ENCODE results near the gene KIF26B. TPM values are rescaled to one million over a fixed set of nuclear protein-coding genes. Genes with fewer than 3 reads are reported as not detected.
"Not testable (repeated sequence)": the region's sequence is repeated elsewhere in the genome, so short reads cannot be mapped to it uniquely, and the experiment has no call there.

KIF26B gene
- total RNA-seq, 1 donor from 2014 or later = 1.0 TPM

DNA sequence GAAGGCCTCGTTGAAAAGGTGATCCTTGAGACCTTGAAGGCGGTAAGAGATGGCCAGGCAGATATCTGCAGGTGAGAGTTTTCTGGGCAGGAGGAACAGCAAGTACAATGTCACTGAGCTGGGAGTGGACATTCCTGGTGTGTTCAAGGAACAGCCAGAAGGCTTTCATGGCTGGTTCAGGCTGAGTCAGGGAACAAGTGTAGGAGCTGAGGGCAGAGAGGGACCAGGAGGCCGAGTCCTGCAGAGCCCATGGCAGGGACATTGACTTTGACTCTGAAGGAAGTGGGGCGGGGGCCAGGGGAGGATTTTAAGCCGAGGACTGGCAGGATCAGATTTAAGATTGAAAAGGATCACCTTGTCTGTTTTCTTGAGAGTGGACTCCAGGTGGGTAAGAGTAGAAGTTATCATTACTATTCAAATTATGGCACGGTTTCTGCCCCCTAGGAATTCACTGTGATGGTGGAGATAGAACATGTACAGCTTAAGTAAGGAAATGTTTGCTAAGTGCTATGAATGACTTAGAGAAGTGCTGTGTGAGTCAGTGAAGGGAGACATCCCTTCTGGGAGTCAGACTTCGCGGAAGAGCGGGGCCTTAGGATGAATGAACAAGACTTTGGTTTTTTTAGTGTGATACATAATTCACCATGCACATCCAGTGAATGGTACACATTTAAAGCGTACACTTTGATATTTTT, 202.3 kb downstream of the KIF26B start:
- no peak for DNase-seq

- not testable (repeated sequence) for DNase-seq
These were observed 204.4 kb downstream of the KIF26B start for GRCh38 chr1:245359101-245359680.

DNA sequence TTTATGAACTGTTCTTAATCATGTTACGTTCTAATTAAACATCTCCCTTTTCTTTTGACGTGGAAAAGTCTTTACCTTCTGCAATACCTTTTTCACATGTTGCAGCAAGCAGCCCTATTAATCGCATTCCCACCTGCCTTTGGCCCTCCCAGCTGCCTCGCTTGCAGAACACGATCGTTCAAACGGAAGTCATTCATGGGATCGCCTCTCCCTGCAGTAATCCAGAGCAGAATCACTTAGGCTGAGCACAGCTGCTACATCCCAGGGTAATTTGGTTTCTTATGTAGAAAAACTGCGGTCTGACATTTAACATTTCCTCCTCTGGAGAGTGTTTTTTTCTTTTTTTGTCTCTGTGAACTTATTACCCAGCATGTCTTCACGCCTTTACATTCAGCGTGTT, 206.3 kb downstream of the KIF26B start:
- DNase-seq = no peak

- DNase-seq = no peak
These were observed 207.2 kb downstream of the KIF26B start for GRCh38 chr1:245361951-245362350.

DNA sequence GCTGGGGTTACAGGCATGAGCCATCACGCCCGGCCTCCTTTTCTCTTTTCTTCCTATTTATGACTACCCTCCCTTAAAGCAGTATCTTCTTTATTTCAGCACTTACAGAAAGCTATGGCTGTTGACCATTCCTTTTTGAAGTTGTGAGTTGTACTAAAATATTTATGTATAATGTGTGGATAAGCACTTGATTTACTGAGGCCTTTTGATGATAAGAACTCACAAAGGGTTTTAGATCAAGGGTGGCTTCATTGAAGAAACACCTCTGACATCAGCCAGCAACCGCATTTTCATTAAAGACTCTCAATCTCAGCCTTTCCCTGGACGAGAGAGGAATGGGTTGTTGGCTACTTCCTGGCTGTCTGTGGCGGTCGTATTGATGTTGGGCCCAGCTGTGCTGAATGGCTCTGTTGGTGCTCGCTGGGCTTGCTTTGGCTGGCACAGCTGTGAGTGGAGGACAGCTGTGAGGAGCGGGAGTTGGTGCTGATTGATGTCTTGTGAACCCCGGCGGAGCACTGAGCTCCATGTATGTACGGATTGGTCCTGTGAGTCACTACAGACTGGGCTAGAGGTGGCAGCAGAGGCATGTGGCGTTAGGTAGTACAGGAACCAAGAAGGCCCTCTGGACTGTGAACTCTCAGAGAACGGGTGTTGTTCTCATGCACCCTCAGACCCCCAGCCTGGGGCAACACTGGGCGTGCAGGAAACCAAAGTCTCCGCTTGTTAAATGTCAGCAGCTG, 208.8 kb downstream of the KIF26B start:
- DNase-seq = no peak

DNA sequence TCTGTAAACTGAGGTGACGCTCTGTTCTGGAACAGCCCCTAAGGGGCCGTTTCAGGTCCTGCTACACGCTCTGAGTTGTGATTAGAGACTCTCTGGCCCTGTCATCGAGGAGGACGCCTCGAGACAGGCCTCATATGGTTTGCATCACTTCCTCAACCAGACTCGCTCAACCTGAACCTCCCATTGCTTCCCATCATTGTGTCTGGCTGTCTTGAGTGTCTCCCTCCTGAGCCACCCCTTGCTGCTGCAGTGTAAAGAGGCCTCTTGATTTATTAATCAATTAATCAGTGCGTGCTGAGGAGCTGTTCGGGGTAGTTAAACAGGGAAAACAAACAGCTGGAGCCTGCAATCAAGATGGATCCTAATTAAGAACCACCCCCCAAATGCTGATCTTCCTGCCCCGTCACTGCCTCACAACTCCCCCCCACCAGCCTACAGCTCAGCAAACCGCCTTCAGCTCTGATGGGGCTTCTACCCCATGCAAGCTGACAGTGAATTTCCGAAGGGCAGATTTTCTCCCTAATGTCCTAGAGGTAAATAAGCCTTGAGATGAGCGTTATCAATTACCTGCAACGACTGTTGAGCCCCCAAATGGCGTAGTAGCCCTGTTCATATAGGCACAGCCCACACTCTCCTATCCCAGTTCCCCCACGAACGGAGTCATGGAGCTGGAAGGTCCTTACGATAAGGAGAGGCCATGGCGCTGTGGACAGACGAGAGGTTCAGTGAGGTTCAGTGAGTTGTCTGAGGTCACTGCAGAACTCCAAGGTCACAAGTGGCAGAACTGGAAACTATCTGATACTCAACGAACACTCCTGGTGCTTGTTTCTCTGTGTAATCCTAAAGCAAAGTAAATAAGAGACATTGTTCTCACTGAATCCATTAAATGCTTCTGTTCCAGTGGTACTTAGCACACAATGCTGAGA, 210.6 kb downstream of the KIF26B start:
- DNase-seq = no peak

DNA sequence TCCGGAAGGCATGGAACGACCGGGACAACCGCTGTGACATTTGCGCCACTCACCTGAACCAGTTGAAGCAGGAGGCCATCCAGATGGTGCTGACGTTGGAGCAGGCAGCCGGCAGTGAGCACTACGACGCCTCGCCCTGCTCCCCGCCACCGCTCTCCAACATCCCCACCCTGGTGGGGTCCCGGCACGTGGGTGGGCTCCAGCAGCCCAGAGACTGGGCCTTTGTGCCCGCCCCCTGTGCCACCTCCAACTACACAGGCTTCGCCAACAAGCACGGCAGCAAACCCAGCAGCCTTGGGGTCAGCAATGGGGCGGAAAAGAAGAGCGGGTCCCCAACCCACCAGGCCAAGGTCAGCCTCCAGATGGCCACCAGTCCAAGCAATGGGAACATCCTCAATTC, 212.1 kb downstream of the KIF26B start:
- DNase-seq = no peak

- DNase-seq = no peak
These were observed 215.5 kb downstream of the KIF26B start for GRCh38 chr1:245370175-245370825.

DNA sequence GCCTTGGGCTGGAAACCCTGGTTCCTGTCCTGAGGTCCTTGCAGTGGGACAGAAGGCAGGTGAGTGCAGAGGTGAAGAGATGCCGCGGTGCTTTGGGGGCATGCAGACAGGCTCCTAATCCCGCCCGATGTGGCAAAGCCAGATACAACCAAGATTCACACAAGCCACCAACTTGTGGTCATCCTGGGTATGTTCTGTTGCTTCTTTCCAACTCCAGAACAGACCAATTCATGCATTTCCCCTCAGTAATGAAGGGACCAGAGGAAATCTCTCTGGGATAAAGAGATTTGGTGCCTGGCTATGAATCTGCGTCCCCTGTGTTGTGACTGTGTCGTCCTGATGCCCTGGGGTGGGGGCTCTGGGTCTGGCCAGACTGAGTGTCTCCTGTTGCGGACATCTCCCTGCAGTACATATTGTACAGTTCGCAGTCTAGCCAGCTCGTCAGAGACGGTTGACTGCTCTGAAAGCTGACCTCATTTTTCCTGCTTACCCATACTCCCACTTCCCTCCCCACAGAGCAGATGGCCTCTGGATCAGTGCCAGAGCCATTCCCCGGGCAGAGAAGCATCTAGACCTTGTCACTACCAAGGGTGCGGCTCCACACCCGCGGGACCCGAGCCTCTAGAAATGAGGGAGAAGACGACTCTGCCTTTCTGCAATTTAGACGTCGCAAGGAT, 216.3 kb downstream of the KIF26B start:
- DNase-seq = no peak

DNA sequence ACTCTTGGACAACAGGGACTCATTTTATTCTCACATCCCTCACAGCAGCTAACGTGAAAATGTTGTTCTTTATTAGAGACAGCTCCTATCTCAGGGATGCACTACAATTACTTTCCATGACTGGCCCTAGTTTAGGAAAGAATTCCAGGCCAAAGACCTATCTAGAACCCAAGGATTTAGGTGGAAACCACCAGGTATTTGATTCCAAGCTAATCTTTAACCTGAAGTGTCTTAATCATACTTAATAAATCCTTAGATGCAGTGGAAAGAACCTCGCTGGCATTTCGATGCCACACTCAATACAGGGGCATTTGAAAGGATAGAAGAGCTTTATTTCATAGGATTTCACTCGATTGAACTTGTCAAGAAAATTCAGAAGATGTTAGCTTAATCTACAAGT, 218.3 kb downstream of the KIF26B start:
- DNase-seq = no peak

GRCh38 chr1:245375789-245376460, 221.1 kb downstream of the KIF26B start:
- no peak for DNase-seq

DNA sequence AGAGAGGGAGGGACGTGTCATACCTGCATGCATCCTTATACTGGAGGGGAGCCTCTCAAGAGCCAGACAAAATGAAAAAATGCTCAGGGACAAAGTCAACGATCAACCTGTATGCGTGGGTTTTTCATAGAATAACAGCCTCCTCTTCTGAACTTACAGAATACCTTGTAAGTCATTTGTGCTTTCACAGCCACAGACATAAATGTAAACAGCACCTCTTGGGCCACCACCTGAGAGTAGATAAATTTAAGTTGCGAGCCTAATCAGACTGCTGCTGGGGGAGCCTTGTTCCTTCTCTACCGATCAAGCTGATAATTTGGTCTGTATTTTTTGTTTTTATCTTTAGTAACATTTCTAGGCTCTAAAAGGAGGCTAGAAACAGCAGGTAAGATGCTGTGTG, 223.1 kb downstream of the KIF26B start:
- no peak for DNase-seq

DNA sequence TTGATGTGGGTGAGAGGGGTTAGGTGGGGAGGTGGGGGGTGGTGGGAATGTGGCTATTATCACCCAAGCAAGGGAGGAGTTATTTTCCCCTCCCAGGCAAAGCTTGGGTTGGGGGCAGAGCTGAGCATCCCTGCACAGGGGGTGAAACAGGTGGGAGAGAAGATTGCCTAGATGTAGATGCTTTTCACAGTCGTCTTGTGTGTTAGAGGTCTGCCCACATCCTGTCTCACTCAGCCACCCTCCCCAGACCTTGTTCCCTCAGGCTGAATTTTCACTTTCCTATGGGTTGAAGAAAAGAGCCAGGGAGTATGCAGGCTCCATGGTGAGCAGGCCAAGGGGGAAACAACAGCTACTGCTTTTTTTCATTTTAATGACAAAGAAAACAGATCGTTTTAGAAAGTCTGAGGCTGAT, 223.5 kb downstream of the KIF26B start:
- DNase-seq = no peak

- no peak for DNase-seq
These were observed 224.0 kb downstream of the KIF26B start for GRCh38 chr1:245378745-245379144.

DNA sequence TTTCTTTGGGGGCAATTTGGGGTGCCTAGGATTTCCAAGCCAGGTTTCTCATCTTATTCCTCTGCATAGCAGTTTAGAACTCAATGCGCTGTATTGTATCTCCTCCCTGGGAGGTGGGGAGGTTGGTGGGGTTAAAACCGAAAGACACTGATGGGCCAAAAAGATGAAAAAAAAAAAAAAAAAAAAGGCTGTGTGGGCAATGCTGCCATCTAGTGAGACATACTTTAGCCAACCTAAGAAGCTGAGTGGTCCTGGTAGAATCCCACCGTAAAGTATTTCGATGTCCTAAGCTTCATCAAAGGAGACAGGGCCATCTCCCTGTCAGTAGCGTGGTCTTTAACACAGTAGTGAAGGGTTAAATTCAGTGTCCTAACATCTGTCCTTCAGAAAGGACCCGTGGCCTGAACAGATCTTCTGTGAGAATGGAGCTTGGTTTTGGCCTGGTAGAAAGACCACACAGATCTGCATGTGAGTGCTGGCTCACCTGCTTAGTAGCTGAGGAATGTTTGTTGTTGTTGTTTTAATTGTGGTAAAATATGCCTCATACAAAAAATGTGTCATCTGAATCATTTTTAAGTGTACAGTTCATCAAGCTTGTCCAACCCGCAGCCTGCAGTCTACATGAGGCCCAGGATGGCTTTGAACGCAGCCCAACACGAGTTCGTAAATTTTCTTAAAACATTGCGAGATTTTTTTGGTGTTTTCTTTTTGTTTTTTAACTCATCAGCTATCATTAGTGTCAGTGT, 226.2 kb downstream of the KIF26B start:
- DNase-seq = peak; percentile 5

- DNase-seq = no peak
These were observed 228.2 kb downstream of the KIF26B start for GRCh38 chr1:245382981-245383380.

DNA sequence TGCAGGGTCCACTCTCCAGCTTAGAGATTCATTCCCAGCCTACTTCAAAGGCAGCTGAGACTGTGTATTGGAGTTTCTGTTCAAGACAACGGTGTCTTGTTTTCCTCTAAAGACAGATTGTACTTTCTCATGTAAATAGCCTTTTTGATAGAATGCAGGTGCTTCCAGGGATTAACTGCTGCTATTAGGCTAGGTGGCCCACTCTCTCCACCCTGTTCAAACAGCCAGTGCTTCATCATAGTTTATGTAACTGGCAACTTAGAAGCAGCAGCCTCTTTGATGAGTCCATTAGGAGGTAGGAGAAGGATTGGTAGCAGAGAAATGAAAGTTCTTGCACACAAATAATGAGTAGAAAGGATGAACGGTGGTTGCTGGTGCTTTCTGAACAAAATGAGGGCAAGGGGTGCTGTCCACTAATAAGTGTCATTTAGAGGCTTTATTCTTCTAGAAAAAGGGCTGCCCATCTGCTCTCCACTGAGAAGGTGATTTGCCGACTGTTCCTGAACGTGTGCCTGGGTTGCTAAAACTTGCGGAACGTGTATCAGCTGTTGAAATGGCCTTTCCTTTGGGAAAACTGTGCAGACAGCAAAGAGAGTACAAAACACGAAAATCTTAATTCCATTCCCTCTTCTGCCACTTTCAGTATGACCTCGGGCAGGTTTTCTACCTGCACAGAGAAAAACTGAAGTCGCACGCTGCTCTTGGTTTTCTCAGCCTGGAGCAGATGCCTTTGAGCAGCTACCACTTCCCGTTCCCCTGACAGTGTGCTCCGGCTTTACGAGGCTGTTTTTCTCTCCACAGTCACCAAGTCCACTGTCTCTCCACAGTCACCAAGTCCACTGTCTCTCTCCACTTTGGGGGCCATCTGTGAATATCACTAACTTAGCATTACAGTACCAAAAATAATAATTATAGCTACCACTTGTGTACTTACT, 228.9 kb downstream of the KIF26B start:
- no peak for DNase-seq

- DNase-seq = no peak
These were observed 231.6 kb downstream of the KIF26B start for GRCh38 chr1:245386297-245386971.

GRCh38 chr1:245388687-245389086, 233.9 kb downstream of the KIF26B start:
- DNase-seq = no peak
